NCI-H510A treated with DMSO at 0.1 percent for 48 hours (cell line): ENCODE data around the gene BABAM1.
"Not testable (repeated sequence)": the region's sequence is repeated elsewhere in the genome, so short reads cannot be mapped to it uniquely, and the experiment has no call there.

Experiments
- DNase-seq: peaks from one replicate; lab custom pipeline; 2025; lab: John Stamatoyannopoulos, UW

Gene BABAM1

GRCh38 chr19:17243830-17244617 is 23.2 kb upstream of the BABAM1 start:
- DNase-seq, result peak; percentile 13

- no peak for DNase-seq
Measured at GRCh38 chr19:17244618-17245534, 22.4 kb upstream of the BABAM1 start.

GRCh38 chr19:17245535-17245984 is 21.7 kb upstream of the BABAM1 start, which contains the start of gene NR2F6:
Gene NR2F6 (minus strand): TSS chr19:17245919. CDS start chr19:17245220, 699 bp downstream.
- DNase-seq, result no peak

GRCh38 chr19:17246681-17247425 is 20.4 kb upstream of the BABAM1 start:
- peak; percentile 41 for DNase-seq

- DNase-seq, result peak; percentile 87
Measured at GRCh38 chr19:17248011-17248776, 19.0 kb upstream of the BABAM1 start.

GRCh38 chr19:17249887-17250548 is 17.2 kb upstream of the BABAM1 start:
- no peak for DNase-seq

GRCh38 chr19:17254636-17255035 is 12.6 kb upstream of the BABAM1 start:
- no peak for DNase-seq

- DNase-seq, result peak; percentile 43
Measured at GRCh38 chr19:17255150-17255621, 12.1 kb upstream of the BABAM1 start.

GRCh38 chr19:17256130-17256529 is 11.1 kb upstream of the BABAM1 start:
- DNase-seq, result no peak

- DNase-seq, result no peak
Measured at GRCh38 chr19:17259118-17259780, 8.0 kb upstream of the BABAM1 start.

GRCh38 chr19:17259934-17260333 is 7.3 kb upstream of the BABAM1 start:
- no peak for DNase-seq

- peak; percentile 78 for DNase-seq
Measured at GRCh38 chr19:17260842-17261325, 6.4 kb upstream of the BABAM1 start.

GRCh38 chr19:17262557-17262956 is 4.7 kb upstream of the BABAM1 start:
- no peak for DNase-seq

- no peak for DNase-seq
Measured at GRCh38 chr19:17263712-17264640, 3.3 kb upstream of the BABAM1 start.

- DNase-seq, result no peak
Measured at GRCh38 chr19:17264641-17264979, 2.6 kb upstream of the BABAM1 start, which contains the start of gene USHBP1. Gene USHBP1 (minus strand): TSS chr19:17264745. CDS start chr19:17264299, 446 bp downstream.

GRCh38 chr19:17266026-17266425 is 1.2 kb upstream of the BABAM1 start:
- DNase-seq, result no peak

- no peak for DNase-seq
Measured at GRCh38 chr19:17266589-17266974, 661 bp upstream of the BABAM1 start.

GRCh38 chr19:17268754-17269153 is 1.5 kb downstream of the BABAM1 start:
- DNase-seq, result no peak

- DNase-seq, result not testable (repeated sequence)
Measured at GRCh38 chr19:17274892-17275291, 7.6 kb downstream of the BABAM1 start.
